GM18909 (cell line): ENCODE results near the gene ADCY5.
"Not testable (repeated sequence)": the region's sequence is repeated elsewhere in the genome, so short reads cannot be mapped to it uniquely, and the experiment has no call there.

ENCODE experiments used
- ATAC-seq: cut with Tn5 transposase; IDR thresholded peaks from one replicate; pipeline ENCODE4 v1.9.1; 2021; ENCODE audit warnings: mild to moderate bottlenecking; ENCODE audit not compliant: unreplicated experiment, poor library complexity

ADCY5 gene

GRCh38 chr3:123448536-123449101 lies at the start of gene ADCY5:
TSS of gene ADCY5 (minus strand) at chr3:123449090. CDS start at chr3:123448545, 545 bp downstream.
- ATAC-seq, result no peak

GRCh38 chr3:123493912-123494311 lies 45.0 kb upstream of the ADCY5 start:
- ATAC-seq, result no peak

GRCh38 chr3:123491966-123492587 lies 43.2 kb upstream of the ADCY5 start:
- ATAC-seq, result no peak

GRCh38 chr3:123489400-123490004 lies 40.6 kb upstream of the ADCY5 start:
- no peak for ATAC-seq

GRCh38 chr3:123488645-123489347 lies 39.9 kb upstream of the ADCY5 start:
- no peak for ATAC-seq

- not testable (repeated sequence) for ATAC-seq
Observed at GRCh38 chr3:123487063-123487462, 38.2 kb upstream of the ADCY5 start.

- no peak for ATAC-seq
Observed at GRCh38 chr3:123486460-123486859, 37.6 kb upstream of the ADCY5 start.

- ATAC-seq, result no peak
Observed at GRCh38 chr3:123485551-123485950, 36.7 kb upstream of the ADCY5 start.

GRCh38 chr3:123483146-123483545 lies 34.3 kb upstream of the ADCY5 start:
- ATAC-seq, result no peak

GRCh38 chr3:123481722-123482457 lies 33.0 kb upstream of the ADCY5 start:
- no peak for ATAC-seq

GRCh38 chr3:123481071-123481470 lies 32.2 kb upstream of the ADCY5 start:
- no peak for ATAC-seq

GRCh38 chr3:123480428-123480827 lies 31.5 kb upstream of the ADCY5 start:
- ATAC-seq, result peak; percentile 60

- no peak for ATAC-seq
Observed at GRCh38 chr3:123479891-123480290, 31.0 kb upstream of the ADCY5 start.

GRCh38 chr3:123478314-123478713 lies 29.4 kb upstream of the ADCY5 start:
- no peak for ATAC-seq

- ATAC-seq, result no peak
Observed at GRCh38 chr3:123476967-123477750, 28.3 kb upstream of the ADCY5 start.

- ATAC-seq, result no peak
Observed at GRCh38 chr3:123475786-123476185, 26.9 kb upstream of the ADCY5 start.

GRCh38 chr3:123471106-123471505 lies 22.2 kb upstream of the ADCY5 start:
- ATAC-seq, result no peak

- no peak for ATAC-seq
Observed at GRCh38 chr3:123469323-123469995, 20.6 kb upstream of the ADCY5 start.

- no peak for ATAC-seq
Observed at GRCh38 chr3:123467046-123467445, 18.2 kb upstream of the ADCY5 start.
